H4 (cell line): ENCODE measurements around the gene RHO. TPM values are rescaled to one million over a fixed set of nuclear protein-coding genes. Genes with fewer than 3 reads are reported as not detected.
"Not testable (repeated sequence)": the region's sequence is repeated elsewhere in the genome, so short reads cannot be mapped to it uniquely, and the experiment has no call there.

Experiments
- DNase-seq: peaks from one replicate; pipeline ENCODE4 v3.0.0-alpha.2; 2015; ENCODE audit warnings: low spot score
- total RNA-seq: library from RNA; depleted of rRNA; stranded (reverse); fragments of >200 nt; shearing (Covaris generic); gene quantifications from 2 replicates; pipeline ENCODE4 v1.2.3, GENCODE V29; 2014

Gene RHO
- total RNA-seq, 1 experiment from 2014 or later = not detected

DNA sequence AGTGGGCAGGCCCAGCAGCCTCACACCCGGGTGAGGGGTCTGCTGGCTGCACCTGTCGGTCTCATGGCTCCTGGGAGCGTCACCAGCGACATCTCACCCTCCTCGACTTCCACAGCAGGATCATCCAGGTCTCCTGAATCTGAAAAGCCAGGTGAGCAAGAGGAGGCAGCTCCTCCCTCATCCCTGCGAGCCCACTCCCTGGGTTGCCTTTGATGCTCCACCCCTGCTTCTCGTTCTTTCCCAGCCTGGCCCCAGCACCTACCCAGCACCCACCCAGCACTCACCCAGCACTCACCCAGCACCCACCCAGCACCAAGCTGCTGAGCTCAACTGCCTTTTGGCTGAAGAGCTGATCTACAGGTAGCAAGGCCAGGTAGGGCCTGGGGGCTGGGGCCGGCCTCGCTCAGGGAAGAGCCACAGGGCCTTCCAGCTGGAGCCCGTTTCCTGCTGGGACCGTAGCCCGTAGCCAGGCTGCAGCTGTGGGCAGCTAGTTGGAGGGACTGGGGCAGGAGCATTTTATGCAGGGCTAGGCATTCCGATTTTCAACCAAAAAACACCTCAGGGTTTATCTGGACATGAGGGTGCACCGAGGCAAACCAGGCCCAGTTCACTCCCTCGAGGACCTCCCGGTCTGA lies 14.8 kb downstream of the RHO start, which contains the start of gene H1-8:
Gene H1-8 (plus strand): TSS at position 20 of the 635 bp plus-strand sequence. CDS start 44 bp downstream, at position 64.
- DNase-seq = no peak

DNA sequence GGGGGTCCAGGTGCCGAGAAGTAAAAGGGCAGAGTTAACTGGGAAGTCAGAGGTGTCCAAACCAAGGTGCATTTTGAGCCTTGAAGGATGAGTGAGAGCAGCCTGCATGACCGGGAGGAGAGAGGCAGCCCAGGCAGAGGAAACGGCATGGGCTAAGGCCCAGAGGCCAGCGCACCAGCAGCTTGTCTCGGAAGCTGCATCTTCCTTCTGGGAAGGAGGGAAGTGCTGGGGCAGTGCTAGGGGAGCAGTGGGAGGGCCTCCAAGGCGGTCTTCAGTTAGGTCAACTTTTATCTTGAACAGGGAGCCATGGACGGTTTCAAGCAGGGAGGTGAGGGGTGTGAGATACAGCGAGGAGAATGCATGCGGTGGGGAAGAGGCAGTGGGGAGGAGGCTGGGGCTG lies 15.6 kb downstream of the RHO start:
- no peak for DNase-seq

- not testable (repeated sequence) for DNase-seq
These were observed 17.5 kb downstream of the RHO start for GRCh38 chr3:129545951-129546350.

DNA sequence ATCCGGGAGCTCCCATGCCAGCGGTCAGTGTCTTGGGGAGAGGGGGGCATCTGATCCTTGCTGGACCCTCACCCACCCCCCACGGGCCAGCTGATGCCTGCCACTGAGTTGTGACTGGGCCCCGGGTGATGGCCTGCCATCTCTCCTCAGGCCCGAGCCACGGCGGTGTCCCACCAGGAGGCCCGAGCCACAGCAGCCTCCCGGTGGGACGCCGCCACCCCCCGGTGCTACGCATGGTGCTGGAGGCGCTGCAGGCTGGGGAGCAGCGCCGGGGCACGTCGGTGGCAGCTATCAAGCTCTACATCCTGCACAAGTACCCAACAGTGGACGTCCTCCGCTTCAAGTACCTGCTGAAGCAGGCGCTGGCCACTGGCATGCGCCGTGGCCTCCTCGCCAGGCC lies 18.8 kb downstream of the RHO start:
- no peak for DNase-seq

GRCh38 chr3:129548104-129548965 lies 19.9 kb downstream of the RHO start:
- no peak for DNase-seq

- DNase-seq = no peak
These were observed 20.8 kb downstream of the RHO start for GRCh38 chr3:129549006-129549800.

GRCh38 chr3:129549805-129550204 lies 21.4 kb downstream of the RHO start:
- DNase-seq = no peak

GRCh38 chr3:129552287-129553050 lies 24.0 kb downstream of the RHO start:
- no peak for DNase-seq

DNA sequence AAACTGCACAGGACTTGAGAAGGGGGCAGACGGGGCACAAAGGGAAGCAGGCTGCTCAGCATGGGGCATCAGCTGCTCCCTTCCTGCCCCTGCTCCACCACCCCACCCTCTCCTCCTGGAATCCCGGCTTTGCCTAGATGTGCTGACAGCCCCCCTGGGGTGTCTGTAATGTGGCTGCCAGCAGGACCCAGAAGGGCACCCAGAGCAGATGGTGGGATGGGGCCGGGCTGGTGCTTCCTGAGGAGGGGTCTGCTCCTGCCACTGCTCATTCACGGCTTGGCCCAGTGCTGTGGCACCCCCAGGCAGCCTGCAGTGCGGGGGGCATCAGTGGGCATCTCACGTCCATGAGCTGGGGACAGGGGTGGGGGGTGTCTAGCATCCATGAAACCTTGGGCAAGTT lies 24.7 kb downstream of the RHO start:
- DNase-seq = no peak

DNA sequence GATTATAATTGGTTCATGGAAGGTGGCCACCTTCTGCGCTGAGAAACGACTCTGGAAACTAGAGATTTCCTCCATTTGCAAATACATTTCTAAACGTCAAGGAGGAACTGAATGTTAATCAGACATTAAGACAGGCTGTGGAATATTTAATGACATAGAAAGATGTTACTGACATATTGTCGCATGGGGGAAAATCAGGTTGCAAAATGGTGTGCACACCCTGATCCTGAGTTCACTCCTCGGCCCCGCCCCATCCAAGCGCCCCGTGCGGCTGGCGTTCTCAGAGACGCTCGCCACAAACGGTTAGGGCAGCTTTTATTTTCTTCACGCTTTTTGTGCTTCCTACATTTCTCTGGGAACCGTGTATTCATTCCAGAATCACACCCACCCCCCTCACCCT lies 25.3 kb downstream of the RHO start:
- no peak for DNase-seq

DNA sequence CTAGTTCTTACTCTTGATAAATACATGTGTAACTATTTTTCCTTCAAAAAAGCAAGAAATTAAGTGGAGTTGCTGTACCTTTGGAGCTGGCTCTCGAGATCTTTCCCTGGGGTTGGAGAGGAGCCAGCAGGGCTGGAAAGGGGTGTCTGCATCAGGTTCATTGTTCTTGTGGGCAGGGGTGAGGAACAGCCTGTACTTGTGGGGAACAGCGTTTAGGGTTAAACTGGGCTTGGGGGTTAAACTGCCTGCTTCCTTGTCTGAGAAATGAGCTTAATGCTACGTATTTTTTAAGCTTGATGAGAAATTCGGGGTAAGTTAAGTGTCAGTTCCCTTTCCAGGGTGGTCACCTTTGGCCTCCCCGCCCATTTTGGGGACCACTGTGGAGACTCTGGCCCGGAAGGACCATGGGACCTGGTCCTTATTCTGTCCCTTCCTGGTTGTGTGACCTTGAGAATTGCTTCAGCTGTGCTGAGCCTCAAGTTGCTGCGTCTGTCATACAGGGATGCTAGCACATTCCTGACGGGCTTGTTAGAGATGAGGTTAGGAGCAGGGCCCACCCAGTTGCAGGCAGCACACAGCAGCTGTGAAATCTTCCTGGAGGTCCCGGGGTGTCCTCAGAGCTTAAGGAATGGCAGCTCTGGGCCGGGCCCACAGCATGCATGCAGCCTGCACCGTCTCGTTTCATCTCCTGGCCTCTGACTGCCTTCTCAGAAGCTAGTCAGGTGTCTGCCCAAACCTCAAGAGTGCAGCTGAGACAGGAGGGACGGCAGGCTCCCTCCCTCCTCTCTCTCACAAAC lies 26.1 kb downstream of the RHO start:
- DNase-seq = no peak

- no peak for DNase-seq
These were observed 26.7 kb downstream of the RHO start for GRCh38 chr3:129555153-129555550.

GRCh38 chr3:129555616-129556357 lies 27.3 kb downstream of the RHO start:
- DNase-seq = no peak

DNA sequence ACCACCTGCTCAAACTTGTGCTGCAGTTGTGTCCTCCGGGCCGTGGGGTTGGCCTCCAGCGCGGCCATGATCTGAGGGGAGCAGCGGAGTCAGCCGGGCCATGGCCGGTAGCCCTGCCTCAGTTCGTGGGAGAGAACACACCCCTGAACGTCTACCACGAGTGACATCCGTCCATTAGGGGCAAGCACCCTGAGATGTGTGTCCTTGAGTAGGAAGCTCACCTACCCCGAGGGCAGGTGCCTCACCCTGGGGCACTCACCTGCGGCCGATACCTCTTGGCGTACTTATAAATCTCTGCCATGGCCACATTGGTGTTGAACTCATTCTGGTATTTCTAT lies 27.9 kb downstream of the RHO start:
- DNase-seq = no peak

DNA sequence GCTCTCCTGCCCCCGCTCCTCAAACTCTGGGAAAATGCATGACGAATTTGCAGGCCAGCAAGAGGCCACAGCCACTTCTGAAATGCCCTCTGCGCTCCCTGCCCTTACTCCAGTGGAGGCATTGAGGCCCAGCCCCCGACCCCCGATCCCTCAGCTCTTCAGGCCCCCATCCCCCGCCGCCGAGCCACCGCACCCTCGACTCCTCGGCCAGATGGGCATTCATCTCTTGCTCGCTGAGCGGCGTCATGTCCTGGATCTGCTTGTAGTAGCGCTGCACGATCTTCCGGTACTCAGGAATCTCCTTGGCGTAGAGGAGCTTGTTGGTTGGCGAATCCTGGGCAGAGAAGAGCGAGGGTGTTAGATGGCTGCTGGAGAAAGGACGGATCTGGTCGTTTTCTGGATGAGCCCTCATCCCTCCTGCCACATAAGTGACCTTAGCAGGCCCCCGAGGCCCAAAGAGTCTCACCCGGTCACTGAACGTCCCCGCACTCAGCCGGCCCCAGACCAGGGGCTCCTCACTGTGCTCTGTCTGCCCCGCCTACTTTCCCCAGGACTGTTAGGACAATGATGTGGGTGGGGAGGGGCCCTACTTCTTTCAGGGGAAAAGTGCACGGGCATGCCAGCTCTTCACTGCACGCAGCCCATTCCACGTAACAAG lies 28.6 kb downstream of the RHO start:
- DNase-seq = no peak

DNA sequence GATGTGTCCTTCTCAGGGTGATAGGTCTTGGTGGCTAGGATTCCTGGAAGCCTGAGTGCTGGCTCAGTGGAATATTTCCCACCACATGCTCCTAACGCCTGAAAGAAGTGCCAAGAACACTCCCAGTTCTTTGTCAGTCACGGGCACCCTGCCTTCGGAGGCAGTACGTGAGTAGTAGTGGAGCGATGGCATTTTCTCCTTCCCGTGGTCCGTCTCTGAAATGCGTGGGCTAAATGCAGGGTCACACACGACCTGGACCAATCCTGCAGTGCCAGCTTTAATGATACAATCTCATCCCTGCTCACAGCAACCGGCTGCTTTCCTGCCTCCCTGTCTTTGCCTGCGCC lies 29.1 kb downstream of the RHO start:
- no peak for DNase-seq

- no peak for DNase-seq
These were observed 29.8 kb downstream of the RHO start for GRCh38 chr3:129558081-129558771.

GRCh38 chr3:129558772-129559564 lies 30.5 kb downstream of the RHO start:
- peak; percentile 74 for DNase-seq
